MM.1S (cell line): ENCODE results near the gene C6.

Experiments used
- DNase-seq: peaks from one replicate; pipeline ENCODE4 v3.0.0-alpha.2; 2015
- H2AFZ ChIP-seq: fragments of 300-600 bp; sonication (generic); 2 replicates; pipeline ENCODE4 v1.6.0; 2016; ENCODE audit warnings: antibody characterized with exemption, low read length
- H3F3A ChIP-seq: fragments of 300-600 bp; sonication (generic); 2 replicates; pipeline ENCODE4 v1.6.1; 2016; ENCODE audit warnings: mild to moderate bottlenecking, antibody characterized with exemption, low read length, moderate library complexity, mixed read lengths; ENCODE audit not compliant: insufficient read depth
- H3K27ac ChIP-seq: fragments of 300-600 bp; sonication (generic); 2 replicates; pipeline ENCODE4 v1.5.1; 2016; ENCODE audit warnings: mild to moderate bottlenecking, low read length
- H3K27me3 ChIP-seq: fragments of 300-600 bp; sonication (generic); replicated peaks from 2 replicates; pipeline ENCODE4 v1.6.0; 2016; ENCODE audit warnings: low read length; ENCODE audit not compliant: insufficient read depth
- H3K36me3 ChIP-seq: fragments of 300-600 bp; sonication (generic); replicated peaks from 2 replicates; pipeline ENCODE4 v1.6.1; 2016; ENCODE audit warnings: mild to moderate bottlenecking, low read length, mixed read lengths; ENCODE audit not compliant: insufficient read depth
- H3K4me1 ChIP-seq: fragments of 300-600 bp; sonication (generic); 2 replicates; pipeline ENCODE4 v1.6.1; 2016; ENCODE audit warnings: low read length, mixed read lengths
- H3K4me2 ChIP-seq: fragments of 300-600 bp; sonication (generic); 2 replicates; pipeline ENCODE4 v1.6.0; 2016; ENCODE audit warnings: low read depth, low read length
- H3K4me3 ChIP-seq: fragments of 300-600 bp; sonication (generic); 2 replicates; pipeline ENCODE4 v1.5.1; 2016; ENCODE audit warnings: low read length, mixed read lengths
- H3K79me2 ChIP-seq: fragments of 300-600 bp; sonication (generic); 2 replicates; pipeline ENCODE4 v1.6.1; 2016; ENCODE audit warnings: mixed run types, low read length, mixed read lengths
- H3K9ac ChIP-seq: fragments of 300-600 bp; sonication (generic); 2 replicates; pipeline ENCODE4 v1.6.1; 2016; ENCODE audit warnings: low read length, mixed read lengths
- H3K9me2 ChIP-seq: fragments of 300-600 bp; sonication (generic); replicated peaks from 2 replicates; pipeline ENCODE4 v1.6.1; 2016; ENCODE audit warnings: mild to moderate bottlenecking, low read length, mixed read lengths; ENCODE audit not compliant: insufficient read depth
- H3K9me3 ChIP-seq: fragments of 300-600 bp; sonication (generic); replicated peaks from 2 replicates; pipeline ENCODE4 v1.6.1; 2016; ENCODE audit warnings: mild to moderate bottlenecking, low read length, mixed read lengths; ENCODE audit not compliant: insufficient read depth
- H4K20me1 ChIP-seq: fragments of 300-600 bp; sonication (generic); 2 replicates; pipeline ENCODE4 v1.6.1; 2016; ENCODE audit warnings: mild to moderate bottlenecking, low read length, moderate library complexity, mixed read lengths; ENCODE audit not compliant: insufficient read depth
- EZH2 ChIP-seq: fragments of 300-600 bp; sonication (generic); optimal IDR thresholded peaks from 2 replicates; pipeline ENCODE3; 2017; ENCODE audit warnings: low read depth, mild to moderate bottlenecking, antibody characterized with exemption, low read length, mixed read lengths
- EZH2phosphoT487 ChIP-seq: fragments of 300-600 bp; sonication (generic); IDR thresholded peaks from 2 replicates; pipeline ENCODE4 v1.6.1; 2018; ENCODE audit warnings: antibody characterized with exemption, low read length
- TF ChIP-seq, protein P1 (sequence below): fragments of 300-600 bp; sonication (generic); IDR thresholded peaks from 2 replicates; pipeline ENCODE4 v1.5.1; 2016; ENCODE audit warnings: antibody characterized with exemption, low read length, mixed read lengths

C6 gene

DNA sequence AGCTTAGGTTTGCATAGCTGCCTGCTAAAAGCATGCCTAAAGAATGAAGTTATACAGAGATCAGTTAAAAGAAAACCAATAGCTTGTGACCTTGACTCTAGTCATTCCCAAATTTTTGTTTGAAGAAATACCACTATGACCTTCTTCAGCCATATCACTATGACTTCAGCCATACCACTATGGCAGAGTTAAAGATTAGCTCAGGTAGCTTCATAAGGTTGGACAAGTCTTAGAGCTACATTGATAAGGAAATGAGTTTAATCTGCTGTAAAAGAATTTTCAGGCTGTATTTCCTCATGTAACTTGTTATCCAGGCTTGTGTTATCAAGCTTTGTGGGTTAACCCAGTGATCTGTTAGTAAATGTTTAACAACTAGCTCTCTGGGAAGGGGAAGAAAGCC lies 30.7 kb downstream of the C6 start:
- Histone ChIP-seq H3F3A (no peaks in the 10 kb centered on the region), H3K79me2 (no peaks in the 10 kb centered on the region), H3K27me3 (no peaks in the 10 kb centered on the region), H3K4me1 (no peaks in the 10 kb centered on the region), H3K4me2 (no peak overlapping the region), H3K9me2 (no peaks in the 10 kb centered on the region), H3K9me3 (no peaks in the 10 kb centered on the region), H2AFZ (no peak overlapping the region), H3K4me3 (no peak overlapping the region), H3K36me3 (no peaks in the 10 kb centered on the region), H3K27ac (no peak overlapping the region), H4K20me1 (no peaks in the 10 kb centered on the region), H3K9ac (no peak overlapping the region)
- DNase-seq = no peak
- no peak for TF ChIP-seq EZH2phosphoT487

- DNase-seq = no peak
- Histone ChIP-seq H3K27ac (no peak overlapping the region), H3K4me1 (no peaks in the 10 kb centered on the region), H3K9me3 (no peaks in the 10 kb centered on the region), H3K9me2 (no peaks in the 10 kb centered on the region), H2AFZ (no peak overlapping the region), H3F3A (no peaks in the 10 kb centered on the region), H3K4me3 (no peak overlapping the region), H3K79me2 (no peaks in the 10 kb centered on the region), H3K4me2 (no peak overlapping the region), H3K27me3 (no peaks in the 10 kb centered on the region), H4K20me1 (no peaks in the 10 kb centered on the region), H3K36me3 (no peaks in the 10 kb centered on the region), H3K9ac (no peak overlapping the region)
- TF ChIP-seq, protein P1, sequence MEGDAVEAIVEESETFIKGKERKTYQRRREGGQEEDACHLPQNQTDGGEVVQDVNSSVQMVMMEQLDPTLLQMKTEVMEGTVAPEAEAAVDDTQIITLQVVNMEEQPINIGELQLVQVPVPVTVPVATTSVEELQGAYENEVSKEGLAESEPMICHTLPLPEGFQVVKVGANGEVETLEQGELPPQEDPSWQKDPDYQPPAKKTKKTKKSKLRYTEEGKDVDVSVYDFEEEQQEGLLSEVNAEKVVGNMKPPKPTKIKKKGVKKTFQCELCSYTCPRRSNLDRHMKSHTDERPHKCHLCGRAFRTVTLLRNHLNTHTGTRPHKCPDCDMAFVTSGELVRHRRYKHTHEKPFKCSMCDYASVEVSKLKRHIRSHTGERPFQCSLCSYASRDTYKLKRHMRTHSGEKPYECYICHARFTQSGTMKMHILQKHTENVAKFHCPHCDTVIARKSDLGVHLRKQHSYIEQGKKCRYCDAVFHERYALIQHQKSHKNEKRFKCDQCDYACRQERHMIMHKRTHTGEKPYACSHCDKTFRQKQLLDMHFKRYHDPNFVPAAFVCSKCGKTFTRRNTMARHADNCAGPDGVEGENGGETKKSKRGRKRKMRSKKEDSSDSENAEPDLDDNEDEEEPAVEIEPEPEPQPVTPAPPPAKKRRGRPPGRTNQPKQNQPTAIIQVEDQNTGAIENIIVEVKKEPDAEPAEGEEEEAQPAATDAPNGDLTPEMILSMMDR = no peak
These were observed 31.4 kb downstream of the C6 start for GRCh38 chr5:41181691-41182564.

DNA sequence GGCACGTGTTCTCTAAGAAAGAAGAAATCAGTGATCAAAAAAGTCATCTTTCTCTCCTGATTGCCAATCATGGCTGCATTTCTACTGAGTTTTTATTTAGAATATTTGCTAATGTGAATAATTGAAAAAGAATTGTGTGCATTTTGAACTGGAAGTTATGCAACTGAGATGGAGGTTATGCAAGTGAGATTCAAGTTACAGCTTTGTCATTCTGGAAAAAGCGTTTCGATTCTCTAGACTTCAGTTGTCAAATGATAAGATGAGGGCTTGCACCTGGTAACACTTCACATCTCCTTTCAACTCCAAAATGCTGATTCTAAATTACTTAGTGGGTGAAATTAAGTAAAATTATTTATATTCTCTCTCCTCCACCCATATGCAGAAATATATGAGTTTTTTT lies 36.4 kb downstream of the C6 start:
- Histone ChIP-seq H3K9me2 (no peaks in the 10 kb centered on the region), H3K27ac (no peak overlapping the region), H3K36me3 (no peaks in the 10 kb centered on the region), H3K4me1 (no peaks in the 10 kb centered on the region), H3F3A (no peaks in the 10 kb centered on the region), H3K4me3 (no peak overlapping the region), H4K20me1 (no peaks in the 10 kb centered on the region), H2AFZ (no peak overlapping the region), H3K9me3 (no peaks in the 10 kb centered on the region), H3K9ac (no peak overlapping the region), H3K27me3 (no peaks in the 10 kb centered on the region), H3K4me2 (no peak overlapping the region), H3K79me2 (no peaks in the 10 kb centered on the region)
- TF ChIP-seq EZH2phosphoT487 = no peak
- no peak for TF ChIP-seq EZH2
- TF ChIP-seq, protein P1 = no peak
- no peak for DNase-seq

GRCh38 chr5:41172012-41172411 lies 41.3 kb downstream of the C6 start:
- Histone ChIP-seq H3K9me3 (no peaks in the 10 kb centered on the region), H3K4me3 (no peak overlapping the region), H3K36me3 (no peaks in the 10 kb centered on the region), H3K27ac (no peak overlapping the region), H3K9me2 (no peaks in the 10 kb centered on the region), H3F3A (no peaks in the 10 kb centered on the region), H3K79me2 (no peaks in the 10 kb centered on the region), H4K20me1 (no peaks in the 10 kb centered on the region), H3K4me1 (no peaks in the 10 kb centered on the region), H3K4me2 (no peak overlapping the region), H3K27me3 (no peaks in the 10 kb centered on the region), H3K9ac (no peak overlapping the region), H2AFZ (no peak overlapping the region)
- DNase-seq = no peak
- TF ChIP-seq, protein P1 = no peak
- no peak for TF ChIP-seq EZH2phosphoT487
- TF ChIP-seq EZH2 = no peak
